HepG2 (cell line): ENCODE data around the gene KCNMB2. TPM values are rescaled to one million over a fixed set of nuclear protein-coding genes. Genes with fewer than 3 reads are reported as not detected.

Experiments used
- ATAC-seq: fragments of 200-7000 bp; cut with Tn5 transposase; 3 replicates; pipeline ENCODE4 v1.9.1; 2020; ENCODE audit warnings: mild to moderate bottlenecking, moderate library complexity
- BruUV-seq: library from RNA; stranded (reverse); fragments of 400-500 nt; replicated peaks from 2 replicates; lab custom pipeline; 2021; lab: Mats Ljungman, UMichigan
- CTCF ChIA-PET: fragments of 300-600 bp; formaldehyde crosslinking; extraction: SDS; loops from one replicate; lab custom pipeline; 2021; ENCODE audit warnings: low total read pairs, inconsistent platforms, low intra/inter-chr PET ratio; lab: Yijun Ruan, JAX
- POLR2A ChIA-PET: fragments of 350-600 bp; sonication (Branson Sonifier 250); formaldehyde crosslinking; loops from one replicate; lab custom pipeline; 2020; ENCODE audit warnings: antibody characterized with exemption, inconsistent platforms; lab: Yijun Ruan, JAX
- DNase-seq: peaks from one replicate; pipeline ENCODE4 v3.0.0-alpha.2; 2015; ENCODE audit warnings: low spot score
- FAIRE-seq: peaks from 3 replicates; lab custom pipeline; 2011; peaks lifted over from hg19 to GRCh38; lab: Jason Lieb, UNC
- H2AFZ ChIP-seq: one replicate; pipeline ENCODE4 v1.6.1; 2011; ENCODE audit warnings: low read length, inconsistent platforms
- H3K27ac ChIP-seq: fragments of 300-600 bp; 3 replicates; pipeline ENCODE4 v1.8.0; 2011; ENCODE audit warnings: mixed run types, mild to moderate bottlenecking, mixed read lengths, low read length, inconsistent platforms; ENCODE audit not compliant: insufficient read depth; ENCODE audit errors: extremely low read length
- H3K27me3 ChIP-seq, 2 experiments: fragments of 200-600 bp in 1 of 2; 2 replicates in 1 of 2; 3 replicates in 1 of 2; pipeline versions ENCODE4 v1.6.0 to v1.8.0; 2011; ENCODE audit warnings: low read length in 2 of 2, mild to moderate bottlenecking in 2 of 2, moderate library complexity in 2 of 2, inconsistent platforms in 1 of 2; ENCODE audit not compliant: insufficient read depth in 2 of 2, control insufficient read depth in 1 of 2
- H3K36me3 ChIP-seq, 2 experiments: fragments of 200-600 bp in 1 of 2; replicated peaks in 1 of 2; 2 replicates in 1 of 2; 3 replicates in 1 of 2; pipeline versions ENCODE4 v1.5.1 to v1.8.0; 2011; ENCODE audit warnings: low read length in 2 of 2, inconsistent platforms in 1 of 2; ENCODE audit not compliant: insufficient read depth in 2 of 2, control insufficient read depth in 1 of 2
- H3K4me1 ChIP-seq: 2 replicates; pipeline ENCODE4 v1.5.1; 2012; ENCODE audit warnings: low read length, inconsistent platforms; ENCODE audit not compliant: insufficient read depth
- H3K4me2 ChIP-seq: 2 replicates; pipeline ENCODE4 v1.6.0; 2011; ENCODE audit warnings: low read depth, low read length, inconsistent platforms
- H3K4me3 ChIP-seq, 3 experiments: fragments of 200-600 bp in 1 of 3; sonication (generic), shearing (Covaris generic) in 1 of 3; replicated peaks in 1 of 3; 2 replicates each; pipeline ENCODE4 v1.5.1; 2011 to 2016; ENCODE audit warnings: low read length in 3 of 3, inconsistent platforms in 2 of 3, low read depth in 2 of 3, mild to moderate bottlenecking in 2 of 3, control low read depth in 1 of 3, mixed read lengths in 1 of 3; ENCODE audit not compliant: insufficient read depth in 1 of 3
- H3K79me2 ChIP-seq: one replicate; pipeline ENCODE4 v1.6.1; 2011; ENCODE audit warnings: low read length, inconsistent platforms; ENCODE audit not compliant: insufficient read depth
- H3K9ac ChIP-seq: 2 replicates; pipeline ENCODE4 v1.6.0; 2011; ENCODE audit warnings: mild to moderate bottlenecking, low read depth, low read length, inconsistent platforms; ENCODE audit not compliant: insufficient read depth
- H3K9me3 ChIP-seq: 2 replicates; pipeline ENCODE4 v1.5.1; 2012; ENCODE audit warnings: mild to moderate bottlenecking, low read length
- H4K20me1 ChIP-seq: 2 replicates; pipeline ENCODE4 v1.6.0; 2011; ENCODE audit warnings: inconsistent platforms, mild to moderate bottlenecking, low read length, moderate library complexity; ENCODE audit not compliant: insufficient read depth
- CEBPZ ChIP-seq: IDR thresholded peaks from 2 replicates; pipeline ENCODE4 v1.6.1; 2012; ENCODE audit warnings: low read length, improper control_type of control experiment
- GATAD2A ChIP-seq: IDR thresholded peaks from 2 replicates; pipeline ENCODE4 v1.6.1; 2016
- MIER2 ChIP-seq: IDR thresholded peaks from 2 replicates; pipeline ENCODE4 v1.6.1; 2016; ENCODE audit warnings: missing biosample characterization, missing genetic modification reagents
- POLR2AphosphoS2 ChIP-seq: IDR thresholded peaks from 2 replicates; pipeline ENCODE4 v1.6.1; 2011; ENCODE audit warnings: low read depth, low read length, improper control_type of control experiment
- RBFOX2 ChIP-seq: fragments of 200-400 bp; formaldehyde crosslinking; IDR thresholded peaks from 2 replicates; pipeline ENCODE4 v1.6.1; 2017; ENCODE audit warnings: low read depth, mild to moderate bottlenecking, low read length
- SNAPC5 ChIP-seq: sonication (generic); formaldehyde crosslinking; IDR thresholded peaks from 2 replicates; pipeline ENCODE4 v1.8.1; 2023; ENCODE audit warnings: mild to moderate bottlenecking, missing genetic modification reagents, borderline replicate concordance
- SRSF1 ChIP-seq: fragments of 200-400 bp; formaldehyde crosslinking; optimal IDR thresholded peaks from 2 replicates; pipeline ENCODE3; 2017; ENCODE audit warnings: mild to moderate bottlenecking, low read depth, low read length, moderate library complexity
- TMF1 ChIP-seq: sonication (generic); formaldehyde crosslinking; IDR thresholded peaks from 2 replicates; pipeline ENCODE4 v1.8.1; 2022; ENCODE audit warnings: low read depth, missing genetic modification reagents
- ZKSCAN8 ChIP-seq: IDR thresholded peaks from 2 replicates; pipeline ENCODE4 v1.6.1; 2016; ENCODE audit warnings: borderline replicate concordance, missing genetic modification reagents, missing compliant biosample characterization
- ZNF282 ChIP-seq: fragments of 450-650 bp; IDR thresholded peaks from 2 replicates; pipeline ENCODE4 v1.6.1; 2018; ENCODE audit not compliant: partially characterized antibody
- ZNF354B ChIP-seq: sonication (generic); formaldehyde crosslinking; IDR thresholded peaks from 2 replicates; pipeline ENCODE4 v1.8.0; 2022; ENCODE audit warnings: mild to moderate bottlenecking, missing genetic modification reagents
- ZNF432 ChIP-seq: sonication (generic); formaldehyde crosslinking; IDR thresholded peaks from 2 replicates; pipeline ENCODE4 v1.5.0; 2020; ENCODE audit warnings: missing genetic modification reagents, mild to moderate bottlenecking, borderline replicate concordance
- ZNF484 ChIP-seq: sonication (generic); formaldehyde crosslinking; IDR thresholded peaks from 2 replicates; pipeline ENCODE4 v1.5.1; 2020; ENCODE audit warnings: mild to moderate bottlenecking, low read depth, missing genetic modification reagents, borderline replicate concordance
- ZNF512 ChIP-seq: sonication (generic); formaldehyde crosslinking; IDR thresholded peaks from 2 replicates; pipeline ENCODE4 v1.4.0; 2020; ENCODE audit warnings: mild to moderate bottlenecking, missing genetic modification reagents
- ZNF704 ChIP-seq: sonication (generic); formaldehyde crosslinking; IDR thresholded peaks from 2 replicates; pipeline ENCODE4 v1.8.1; 2023; ENCODE audit warnings: mild to moderate bottlenecking, inconsistent platforms, moderate library complexity, missing genetic modification reagents, borderline replicate concordance
- ZNF780A ChIP-seq: sonication (generic); formaldehyde crosslinking; IDR thresholded peaks from 2 replicates; pipeline ENCODE4 v1.8.0; 2022; ENCODE audit warnings: mild to moderate bottlenecking, missing genetic modification reagents, moderate library complexity
- WGBS: methylation state at CpG from one replicate; pipeline ENCODE4 v1.1.6; 2017; ENCODE audit warnings: low lambda C conversion rate; 5-methylcytosine and 5-hydroxymethylcytosine counted together
- in situ Hi-C: cut with HindIII; loops from 2 replicates; pipeline ENCODE4 v1.10.0; 2017; ENCODE audit warnings: low pct_unique_long_range_greater_than_20kb; ENCODE audit not compliant: extremely low pct_ligation_motif_present
- intact Hi-C: fragments of 100-400 bp; cut with micrococcal nuclease; formaldehyde crosslinking; loops from one replicate; pipeline ENCODE4 v1.10.0; 2022; ENCODE audit not compliant: unreplicated experiment
- polyA plus RNA-seq, 8 experiments: library from polyadenylated mRNA; depleted of rRNA in 3 of 8; stranded (reverse) in 7 of 8; unstranded in 1 of 8; fragments of >200 nt; fragmentation: Illumina TruSeq in 4 of 8; extraction: Trizol in 4 of 8; gene quantifications; 2 replicates each; pipeline versions ENCODE4 v1.2.1 to v1.2.3, GENCODE V29; 2011 to 2016; ENCODE audit warnings: low read depth in 4 of 8, missing spikeins in 1 of 8, mixed read lengths in 1 of 8; ENCODE audit not compliant: insufficient read depth in 1 of 8
- total RNA-seq, 5 experiments: library from RNA; depleted of rRNA; stranded (reverse); fragments of >200 nt; fragmentation: Illumina TruSeq; extraction: Trizol; gene quantifications; 2 replicates each; pipeline ENCODE4 v1.2.3, GENCODE V29; 2016; ENCODE audit warnings: low read depth in 1 of 5

The KCNMB2 gene
- total and polyA plus RNA-seq, 2 of the 13 experiments (the other 11 are each of a cell fraction or from before 2014, with no cell fraction given) = not detected

- DNase-seq (no peak), FAIRE-seq (no peak), ATAC-seq (no peak)
- H3K9me3 ChIP-seq = peaks cover 3% of the 10 kb centered on the region; the same call in 1 of the 2 replicates
- no TSS peak for BruUV-seq
- H2AFZ ChIP-seq = no peak overlapping the region
- ChIA-PET CTCF (no interaction called here), POLR2A (no interaction called here)
- intact Hi-C loops (no loop called here), in situ Hi-C loops (no loop called here)
- H3K36me3 ChIP-seq = no peaks in the 10 kb centered on the region
- TF ChIP-seq GATAD2A (CRISPR knock-in tag) (no peak), MIER2 (CRISPR knock-in tag) (no peak), ZNF704 (CRISPR knock-in tag) (no peak), TMF1 (CRISPR knock-in tag) (no peak), POLR2AphosphoS2 (no peak), ZNF512 (CRISPR knock-in tag) (no peak), ZNF354B (CRISPR knock-in tag) (no peak), CEBPZ (no peak), SNAPC5 (CRISPR knock-in tag) (no peak), SRSF1 (no peak), RBFOX2 (no peak), ZNF282 (no peak), ZKSCAN8 (CRISPR knock-in tag) (no peak), ZNF484 (CRISPR knock-in tag) (no peak), ZNF780A (CRISPR knock-in tag) (no peak), ZNF432 (CRISPR knock-in tag) (no peak)
- H4K20me1 ChIP-seq = no peaks in the 10 kb centered on the region
- no peaks in the 10 kb centered on the region for H3K4me1 ChIP-seq
- no peak overlapping the region for H3K9ac ChIP-seq
- H3K79me2 ChIP-seq = no peaks in the 10 kb centered on the region
- H3K4me2 ChIP-seq = no peak overlapping the region
- H3K27me3 ChIP-seq = no peaks in the 10 kb centered on the region
- 4% methylated on average over 2 of the region's 2 CpGs for WGBS
- H3K27ac ChIP-seq = no peak overlapping the region
- no peak overlapping the region for H3K4me3 ChIP-seq
Measured at GRCh38 chr3:178680489-178680888, 144.3 kb downstream of the KCNMB2 start.
